ENCODE results near the gene RBMS1. TPM values are rescaled to one million over a fixed set of nuclear protein-coding genes. Genes with fewer than 3 reads are reported as not detected.

The RBMS1 gene
- total RNA-seq, 1 donor from 2014 or later = 148 TPM

DNA sequence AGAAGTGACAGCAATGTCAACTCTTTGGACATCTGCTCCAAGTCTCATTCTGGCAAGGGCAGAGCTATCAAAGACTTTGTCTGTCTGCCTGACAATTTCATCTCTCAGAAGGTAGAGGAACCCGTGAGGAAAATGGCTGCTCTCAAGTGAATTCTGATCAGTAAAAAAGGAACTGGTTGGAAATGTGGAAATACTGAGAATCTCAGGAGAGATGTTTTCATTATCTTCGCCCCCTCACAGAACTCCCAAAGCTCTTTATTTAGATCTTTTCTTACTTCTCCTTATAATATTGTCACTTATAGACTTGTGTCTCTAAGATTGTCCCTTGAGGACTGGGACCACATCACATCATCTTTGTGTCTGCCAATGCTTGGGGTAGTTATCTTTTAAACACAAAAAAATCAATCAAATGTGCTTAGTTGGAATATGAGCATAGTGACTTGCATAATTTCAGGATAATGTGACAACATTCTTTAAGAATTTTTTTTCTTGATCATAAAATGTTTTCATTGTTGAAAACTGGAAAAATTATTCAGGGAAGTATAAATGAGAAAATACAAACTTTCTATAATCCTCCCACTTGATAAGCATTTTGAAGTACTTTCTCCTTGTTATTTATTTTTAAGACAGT, 225.3 kb downstream of the RBMS1 start:
- H2AFZ ChIP-seq (ENCODE audit: low read depth, low read length) = no peak overlapping the region
- H3K9me3 Mint-ChIP-seq (ENCODE audit: unreplicated experiment) = peaks cover 3% of the 10 kb centered on the region
- no peak overlapping the region for H3K4me2 ChIP-seq (ENCODE audit: low read length)
- H3K4me3 Mint-ChIP-seq (ENCODE audit: unreplicated experiment) = peak overlapping the region; percentile 12
- H3K27me3 Mint-ChIP-seq (ENCODE audit: low read depth, unreplicated experiment) = no peaks in the 10 kb centered on the region
- peaks cover 26% of the 10 kb centered on the region for H3K36me3 Mint-ChIP-seq (ENCODE audit: low read depth, unreplicated experiment)
- no peak for TF ChIP-seq EZH2 (IDR thresholded peaks at IDR 0.05; ENCODE audit: insufficient read depth, low read length)
- TF ChIP-seq, protein P1, sequence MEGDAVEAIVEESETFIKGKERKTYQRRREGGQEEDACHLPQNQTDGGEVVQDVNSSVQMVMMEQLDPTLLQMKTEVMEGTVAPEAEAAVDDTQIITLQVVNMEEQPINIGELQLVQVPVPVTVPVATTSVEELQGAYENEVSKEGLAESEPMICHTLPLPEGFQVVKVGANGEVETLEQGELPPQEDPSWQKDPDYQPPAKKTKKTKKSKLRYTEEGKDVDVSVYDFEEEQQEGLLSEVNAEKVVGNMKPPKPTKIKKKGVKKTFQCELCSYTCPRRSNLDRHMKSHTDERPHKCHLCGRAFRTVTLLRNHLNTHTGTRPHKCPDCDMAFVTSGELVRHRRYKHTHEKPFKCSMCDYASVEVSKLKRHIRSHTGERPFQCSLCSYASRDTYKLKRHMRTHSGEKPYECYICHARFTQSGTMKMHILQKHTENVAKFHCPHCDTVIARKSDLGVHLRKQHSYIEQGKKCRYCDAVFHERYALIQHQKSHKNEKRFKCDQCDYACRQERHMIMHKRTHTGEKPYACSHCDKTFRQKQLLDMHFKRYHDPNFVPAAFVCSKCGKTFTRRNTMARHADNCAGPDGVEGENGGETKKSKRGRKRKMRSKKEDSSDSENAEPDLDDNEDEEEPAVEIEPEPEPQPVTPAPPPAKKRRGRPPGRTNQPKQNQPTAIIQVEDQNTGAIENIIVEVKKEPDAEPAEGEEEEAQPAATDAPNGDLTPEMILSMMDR (IDR thresholded peaks at IDR 0.05; ENCODE audit: insufficient read depth, low read depth, low read length) = no peak
- FAIRE-seq (no peak), DNase-seq (ENCODE audit: low read depth) (no peak)
- H3K9ac ChIP-seq (ENCODE audit: low read length) = no peak overlapping the region
- H3K4me3 ChIP-seq (ENCODE audit: insufficient read depth, low read depth, low read length) = no peak overlapping the region
- H3K27ac ChIP-seq (ENCODE audit: low read depth, low read length) = no peak overlapping the region
- no peaks in the 10 kb centered on the region for H3K79me2 ChIP-seq (ENCODE audit: insufficient read depth, low read length)
- H3K27ac Mint-ChIP-seq (ENCODE audit: unreplicated experiment) = peak overlapping the region; percentile 95
- peaks cover 4% of the 10 kb centered on the region for H3K36me3 ChIP-seq (ENCODE audit: insufficient read depth, low read length)
- H3K9me3 ChIP-seq (ENCODE audit: insufficient read depth, low read depth, low read length) = no peaks in the 10 kb centered on the region
- no peaks in the 10 kb centered on the region for H4K20me1 ChIP-seq (ENCODE audit: insufficient read depth, low read length)
- peaks cover 69% of the 10 kb centered on the region for H3K4me1 Mint-ChIP-seq (ENCODE audit: low read depth, unreplicated experiment)
- peaks cover 25% of the 10 kb centered on the region for H3K4me1 ChIP-seq (ENCODE audit: insufficient read depth, low read length)
- H3K27me3 ChIP-seq (ENCODE audit: insufficient read depth, low read length) = no peaks in the 10 kb centered on the region

DNA sequence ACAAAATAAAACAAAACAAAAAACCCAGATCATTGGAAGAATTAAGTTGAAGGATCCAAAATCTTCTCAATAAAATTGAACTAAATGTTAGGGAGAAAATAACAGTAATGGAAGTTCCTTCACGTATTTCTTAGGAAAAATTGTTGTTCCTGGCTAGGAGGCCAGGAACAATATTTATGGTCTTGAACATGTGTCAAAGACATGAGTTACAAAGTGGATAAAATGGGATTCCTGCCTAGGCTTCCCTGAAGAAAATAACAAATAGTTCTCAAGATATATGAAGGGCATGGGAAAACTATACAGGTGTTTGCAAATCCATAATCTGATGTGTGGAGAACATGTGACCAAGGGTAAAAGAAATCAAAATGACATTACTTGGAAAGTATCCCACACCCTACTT, 225.9 kb downstream of the RBMS1 start:
- Histone ChIP-seq H3K27ac (ENCODE audit: low read depth, low read length) (no peak overlapping the region), H3K79me2 (ENCODE audit: insufficient read depth, low read length) (no peaks in the 10 kb centered on the region), H4K20me1 (ENCODE audit: insufficient read depth, low read length) (no peaks in the 10 kb centered on the region), H3K4me2 (ENCODE audit: low read length) (no peak overlapping the region), H3K9ac (ENCODE audit: low read length) (no peak overlapping the region), H2AFZ (ENCODE audit: low read depth, low read length) (no peak overlapping the region), H3K4me1 (ENCODE audit: insufficient read depth, low read length) (peaks cover 25% of the 10 kb centered on the region), H3K4me3 (ENCODE audit: insufficient read depth, low read depth, low read length) (no peak overlapping the region), H3K36me3 (ENCODE audit: insufficient read depth, low read length) (peaks cover 4% of the 10 kb centered on the region), H3K27me3 (ENCODE audit: insufficient read depth, low read length) (no peaks in the 10 kb centered on the region), H3K9me3 (ENCODE audit: insufficient read depth, low read depth, low read length) (no peaks in the 10 kb centered on the region)
- H3K36me3 Mint-ChIP-seq (ENCODE audit: low read depth, unreplicated experiment) = peaks cover 23% of the 10 kb centered on the region
- FAIRE-seq (no peak), DNase-seq (ENCODE audit: low read depth) (no peak)
- peak overlapping the region; percentile 44 for H3K27ac Mint-ChIP-seq (ENCODE audit: unreplicated experiment)
- H3K27me3 Mint-ChIP-seq (ENCODE audit: low read depth, unreplicated experiment) = no peaks in the 10 kb centered on the region
- TF ChIP-seq, protein P1 (IDR thresholded peaks at IDR 0.05; ENCODE audit: insufficient read depth, low read depth, low read length) = no peak
- TF ChIP-seq EZH2 (IDR thresholded peaks at IDR 0.05; ENCODE audit: insufficient read depth, low read length) = no peak
- peaks cover 64% of the 10 kb centered on the region for H3K4me1 Mint-ChIP-seq (ENCODE audit: low read depth, unreplicated experiment)
- peaks cover 3% of the 10 kb centered on the region for H3K9me3 Mint-ChIP-seq (ENCODE audit: unreplicated experiment)
- H3K4me3 Mint-ChIP-seq (ENCODE audit: unreplicated experiment) = no peak overlapping the region

DNA sequence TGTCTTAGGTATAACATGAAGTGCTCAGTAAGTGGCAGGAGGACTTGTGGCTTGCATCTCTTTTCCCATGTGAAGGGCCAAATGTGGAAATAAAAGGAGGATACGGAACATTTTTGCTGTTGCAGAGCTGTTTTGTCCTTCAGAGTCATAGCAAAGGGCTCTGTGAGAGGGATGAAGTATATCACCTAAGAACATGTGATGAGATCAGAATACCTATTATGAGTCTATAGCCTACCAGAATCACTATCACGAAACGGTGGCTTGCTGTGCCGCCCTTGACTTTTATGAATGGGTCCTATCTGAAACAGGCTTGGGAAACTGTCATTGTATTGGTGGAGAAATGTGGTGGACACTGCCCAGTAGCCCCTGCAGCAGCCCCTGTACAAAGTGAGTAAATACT, 226.6 kb downstream of the RBMS1 start:
- Histone ChIP-seq H3K9ac (ENCODE audit: low read length) (no peak overlapping the region), H3K4me1 (ENCODE audit: insufficient read depth, low read length) (peaks cover 25% of the 10 kb centered on the region), H3K27ac (ENCODE audit: low read depth, low read length) (no peak overlapping the region), H2AFZ (ENCODE audit: low read depth, low read length) (no peak overlapping the region), H3K4me3 (ENCODE audit: insufficient read depth, low read depth, low read length) (no peak overlapping the region), H3K4me2 (ENCODE audit: low read length) (no peak overlapping the region), H3K79me2 (ENCODE audit: insufficient read depth, low read length) (no peaks in the 10 kb centered on the region), H3K9me3 (ENCODE audit: insufficient read depth, low read depth, low read length) (no peaks in the 10 kb centered on the region), H3K36me3 (ENCODE audit: insufficient read depth, low read length) (peaks cover 4% of the 10 kb centered on the region), H3K27me3 (ENCODE audit: insufficient read depth, low read length) (no peaks in the 10 kb centered on the region), H4K20me1 (ENCODE audit: insufficient read depth, low read length) (no peaks in the 10 kb centered on the region)
- no peak for TF ChIP-seq EZH2 (IDR thresholded peaks at IDR 0.05; ENCODE audit: insufficient read depth, low read length)
- TF ChIP-seq, protein P1 (IDR thresholded peaks at IDR 0.05; ENCODE audit: insufficient read depth, low read depth, low read length) = no peak
- no peak overlapping the region for H3K4me3 Mint-ChIP-seq (ENCODE audit: unreplicated experiment)
- peak overlapping the region; percentile 44 for H3K27ac Mint-ChIP-seq (ENCODE audit: unreplicated experiment)
- peaks cover 3% of the 10 kb centered on the region for H3K9me3 Mint-ChIP-seq (ENCODE audit: unreplicated experiment)
- H3K4me1 Mint-ChIP-seq (ENCODE audit: low read depth, unreplicated experiment) = peaks cover 60% of the 10 kb centered on the region
- DNase-seq (ENCODE audit: low read depth) (no peak), FAIRE-seq (no peak)
- H3K27me3 Mint-ChIP-seq (ENCODE audit: low read depth, unreplicated experiment) = no peaks in the 10 kb centered on the region
- H3K36me3 Mint-ChIP-seq (ENCODE audit: low read depth, unreplicated experiment) = peaks cover 21% of the 10 kb centered on the region
